Posterior cingulate gyrus (tissue), 11 donors: Measurements from ENCODE around the gene ERG.
A peak's percentile ranks its signal among the peaks of the same experiment; 100 is the strongest.

Source experiments
- DNase-seq, 10 donors: peaks; one replicate each; pipeline versions ENCODE4 v3.0.0 to v3.0.0-alpha.2; 2020 to 2021; ENCODE audit warnings: mixed read lengths in 3 of 10
- intact Hi-C: fragments of 100-400 bp; cut with DNase I; formaldehyde crosslinking; loops from one replicate; pipeline ENCODE4 v1.15.1; 2023

The ERG gene

DNA sequence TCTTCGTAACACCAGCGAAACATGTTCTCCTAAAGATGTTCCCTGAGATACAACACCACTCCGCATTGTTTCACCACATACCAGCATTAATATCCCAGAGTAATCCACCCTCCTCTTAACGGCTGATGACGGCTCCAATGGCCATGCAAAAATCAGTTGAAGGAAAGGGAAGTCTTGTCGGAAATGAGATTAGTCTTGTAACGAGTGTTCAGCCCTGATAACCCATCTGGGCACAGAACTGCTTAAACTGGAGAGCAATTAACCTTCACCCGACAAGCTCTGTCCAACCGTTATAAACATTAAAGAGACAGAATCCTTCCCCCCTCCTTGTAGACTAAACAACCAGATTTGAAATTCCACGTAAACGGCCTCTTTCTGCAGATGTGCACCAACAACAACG is 21.9 kb downstream of the ERG start:
- intact Hi-C loops = loop anchor here (10.0 kb wide), 1 partner anchor 72 kb away; no protein-coding TSS in a partner anchor
- DNase-seq = no peak

DNA sequence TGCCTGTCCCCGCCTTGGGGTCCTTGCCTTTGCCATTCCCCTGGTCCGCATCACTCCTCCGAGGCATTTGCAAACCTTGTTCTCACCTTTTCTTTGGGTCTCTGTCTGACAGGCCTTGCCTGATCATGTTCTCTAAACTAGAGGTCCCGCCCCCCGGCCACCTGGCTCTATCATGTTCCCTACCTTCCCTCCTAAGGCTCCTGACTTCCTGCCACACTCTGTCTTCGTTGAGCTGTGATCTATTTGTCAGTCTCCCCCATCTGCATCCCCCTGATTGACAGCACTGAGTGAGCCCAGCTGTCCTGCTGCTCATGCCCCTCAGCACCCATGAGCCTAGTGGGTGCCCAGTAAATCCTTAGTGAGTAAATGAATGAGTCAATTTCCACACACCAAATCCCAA is 22.8 kb downstream of the ERG start:
- intact Hi-C loops = loop anchor here (10.0 kb wide), 1 partner anchor 71 kb away; no protein-coding TSS in a partner anchor
- no peak for DNase-seq

- DNase-seq = no peak
- intact Hi-C loops = loop anchor here (10.0 kb wide), 1 partner anchor 70 kb away; no protein-coding TSS in a partner anchor
Measured at GRCh38 chr21:38474796-38475195, 23.5 kb downstream of the ERG start.

- DNase-seq = no peak
Measured at GRCh38 chr21:38474124-38474523, 24.2 kb downstream of the ERG start.

DNA sequence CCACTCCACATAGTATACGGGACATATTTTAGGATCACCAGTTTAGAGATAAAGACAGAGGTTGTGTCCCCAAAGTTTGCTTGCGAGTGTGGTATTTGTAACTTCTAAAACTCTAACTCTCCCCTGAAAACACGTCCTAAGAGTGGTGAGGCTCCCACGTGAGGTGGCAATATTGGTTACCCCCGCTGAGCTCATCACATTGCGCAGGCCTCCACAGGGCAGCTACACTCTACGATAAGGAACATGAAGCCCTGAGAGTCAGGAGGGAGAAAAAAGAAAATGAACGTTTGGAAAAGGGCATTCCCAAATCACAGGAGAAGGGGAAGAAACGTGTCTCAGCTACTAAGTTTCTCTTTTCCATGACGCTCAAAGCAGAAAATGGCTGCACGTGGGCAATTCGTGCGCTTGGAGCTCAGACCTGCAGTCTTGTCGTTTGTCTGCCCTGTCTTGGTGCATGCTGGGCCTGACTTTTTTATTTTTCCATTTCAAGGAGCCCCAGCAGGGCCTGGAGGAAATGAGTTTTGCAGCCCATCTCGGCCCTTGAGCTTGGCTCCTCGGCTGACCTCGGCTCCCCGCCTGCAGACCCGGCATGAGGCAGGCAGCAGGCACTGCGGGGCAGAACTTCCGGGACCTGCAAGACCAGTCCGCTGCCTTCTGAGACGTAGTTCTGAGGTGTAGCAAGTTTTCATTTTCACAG is 25.7 kb downstream of the ERG start:
- DNase-seq = peak in 1 of 10 donors; percentile 75
- intact Hi-C loops = loop anchor here (10.0 kb wide), 1 partner anchor 68 kb away; no protein-coding TSS in a partner anchor

More at GRCh38 chr21:38474124-38474523, 24.2 kb downstream of the ERG start:
- intact Hi-C loops = loop anchor here (10.0 kb wide), 1 partner anchor 69 kb away; no protein-coding TSS in a partner anchor

DNA sequence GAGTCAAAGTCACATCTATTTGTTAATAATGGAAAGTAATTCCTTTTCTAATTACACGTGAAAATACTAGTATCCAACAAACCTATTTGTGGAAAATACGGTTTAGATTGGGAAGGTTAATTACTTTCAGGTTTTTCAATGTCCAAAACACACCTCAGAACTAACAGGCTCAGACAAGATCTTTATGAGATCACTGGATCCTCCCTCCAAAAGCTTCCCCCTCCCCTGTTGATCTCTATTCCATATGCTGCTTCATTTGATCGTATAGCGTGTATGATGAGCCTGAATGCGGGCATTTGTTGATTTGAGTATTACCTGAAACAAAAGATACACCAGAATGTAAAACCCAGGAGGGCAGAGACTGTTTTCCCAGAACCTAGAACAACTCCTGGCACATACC is 26.5 kb downstream of the ERG start:
- DNase-seq = no peak
- intact Hi-C loops = loop anchor here (10.0 kb wide), 1 partner anchor 67 kb away; no protein-coding TSS in a partner anchor

DNA sequence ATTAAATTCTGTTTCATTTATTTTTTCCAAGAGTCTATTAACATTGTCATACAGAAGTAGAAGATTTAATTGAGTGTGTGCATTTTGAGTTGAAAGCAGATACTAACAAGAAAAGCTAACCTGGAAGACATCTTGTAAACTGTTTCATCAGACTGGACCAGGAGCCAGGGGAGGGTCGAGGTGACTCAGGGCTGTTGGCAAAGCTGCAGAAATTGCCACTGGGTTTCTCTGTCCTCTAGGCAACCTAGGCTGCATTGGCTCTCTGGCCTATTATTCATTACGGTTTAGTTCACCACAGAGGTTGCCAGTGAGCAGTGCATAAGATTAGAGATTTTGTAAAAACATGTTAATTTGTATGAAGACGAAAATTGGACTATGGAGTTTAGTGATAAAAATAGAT is 27.5 kb downstream of the ERG start:
- no peak for DNase-seq

DNA sequence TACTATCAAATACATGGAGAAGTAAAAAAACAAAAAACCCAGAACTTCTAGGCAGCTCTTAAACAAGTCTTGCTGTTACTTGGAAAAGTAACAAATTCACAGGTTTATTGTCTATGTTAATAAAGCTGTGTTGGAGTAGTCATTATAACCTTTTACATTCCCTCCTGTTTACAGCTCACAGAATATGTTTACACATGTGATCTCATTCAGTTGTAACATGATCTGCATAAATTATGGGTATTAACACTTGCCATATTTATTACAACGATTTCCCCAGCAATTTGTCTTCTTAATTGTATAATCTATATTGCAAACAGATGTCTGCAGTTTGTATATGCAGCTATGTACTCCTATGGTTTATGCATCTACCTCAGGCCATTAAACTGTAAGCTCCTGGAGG is 28.6 kb downstream of the ERG start:
- DNase-seq = no peak
- intact Hi-C loops = loop anchor here (10.0 kb wide), 1 partner anchor 65 kb away; no protein-coding TSS in a partner anchor

More for the DNA sequence above, 27.5 kb downstream of the ERG start:
- intact Hi-C loops = loop anchor here (10.0 kb wide), 1 partner anchor 66 kb away; no protein-coding TSS in a partner anchor

DNA sequence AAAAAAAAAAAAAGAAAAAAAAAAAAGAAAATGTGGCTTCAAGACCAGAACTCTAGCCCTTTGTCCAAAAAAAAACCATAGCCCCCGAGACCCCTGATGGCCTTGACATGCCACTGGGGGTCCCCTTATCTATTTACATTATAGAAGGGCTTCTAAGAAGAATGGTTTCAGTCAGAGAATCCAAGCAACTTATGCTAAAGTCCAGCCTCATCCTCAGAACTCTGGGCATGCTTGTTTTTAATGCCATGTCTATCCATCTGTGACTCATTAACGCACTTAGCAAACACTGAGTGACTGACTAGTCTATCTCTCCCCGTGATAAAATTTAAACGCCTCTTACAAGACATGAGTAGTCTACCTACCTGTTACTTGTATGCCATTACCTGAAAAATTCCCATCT is 29.3 kb downstream of the ERG start:
- intact Hi-C loops = no loop called here
- DNase-seq = no peak

- DNase-seq = no peak
- intact Hi-C loops = no loop called here
Measured at GRCh38 chr21:38467911-38468310, 30.4 kb downstream of the ERG start.

DNA sequence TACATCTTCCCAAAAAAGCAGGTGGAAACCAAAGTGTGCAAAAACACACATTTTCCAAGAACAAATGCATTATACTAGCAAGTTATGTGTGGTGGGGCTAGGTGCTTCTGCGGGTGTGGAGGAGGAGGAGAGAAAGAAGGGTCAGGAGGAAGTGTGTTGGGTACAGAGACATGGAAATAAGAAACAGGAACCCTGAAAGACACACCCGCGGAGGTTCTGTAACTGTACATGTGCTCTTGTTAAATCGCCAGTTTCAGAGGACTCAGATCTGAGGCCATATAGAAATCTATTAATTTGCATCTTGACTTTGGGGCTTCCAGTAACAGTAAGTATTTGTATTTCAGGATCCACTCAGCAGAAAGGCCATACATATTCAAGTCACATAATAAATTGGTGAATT is 30.9 kb downstream of the ERG start:
- intact Hi-C loops = no loop called here
- no peak for DNase-seq

- intact Hi-C loops = no loop called here
- peak in 1 of 10 donors; percentile 45 for DNase-seq
Measured at GRCh38 chr21:38460171-38460742, 38.0 kb downstream of the ERG start.

- no peak for DNase-seq
- intact Hi-C loops = no loop called here
Measured at GRCh38 chr21:38459490-38459889, 38.8 kb downstream of the ERG start.

GRCh38 chr21:38455403-38455802 is 42.9 kb downstream of the ERG start:
- intact Hi-C loops = no loop called here
- DNase-seq = no peak

GRCh38 chr21:38454702-38455101 is 43.6 kb downstream of the ERG start:
- intact Hi-C loops = no loop called here
- DNase-seq = no peak

DNA sequence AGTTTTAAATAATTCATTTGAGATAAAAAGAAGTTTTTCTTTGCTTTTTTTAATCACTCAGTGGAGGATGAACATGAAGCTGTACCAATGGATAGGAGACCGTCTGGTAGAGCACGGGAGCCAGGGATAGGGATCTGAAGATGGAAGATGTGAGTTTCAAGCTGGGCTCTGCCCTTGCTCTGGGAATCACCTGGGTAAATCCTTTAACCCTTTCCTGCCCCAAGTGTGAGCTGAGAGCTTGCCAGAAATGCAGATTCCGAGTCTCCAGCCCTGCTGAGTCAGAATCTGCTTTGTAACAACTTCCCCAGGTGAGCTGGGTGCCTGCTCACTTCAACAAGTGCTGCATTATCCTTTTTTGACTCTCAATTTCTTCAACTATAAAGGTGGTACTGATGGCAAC is 44.1 kb downstream of the ERG start:
- no peak for DNase-seq

GRCh38 chr21:38448671-38449385 is 49.4 kb downstream of the ERG start:
- intact Hi-C loops = no loop called here
- DNase-seq = no peak

More for the DNA sequence above, 44.1 kb downstream of the ERG start:
- intact Hi-C loops = no loop called here

- no peak for DNase-seq
- intact Hi-C loops = no loop called here
Measured at GRCh38 chr21:38447611-38448010, 50.7 kb downstream of the ERG start.

DNA sequence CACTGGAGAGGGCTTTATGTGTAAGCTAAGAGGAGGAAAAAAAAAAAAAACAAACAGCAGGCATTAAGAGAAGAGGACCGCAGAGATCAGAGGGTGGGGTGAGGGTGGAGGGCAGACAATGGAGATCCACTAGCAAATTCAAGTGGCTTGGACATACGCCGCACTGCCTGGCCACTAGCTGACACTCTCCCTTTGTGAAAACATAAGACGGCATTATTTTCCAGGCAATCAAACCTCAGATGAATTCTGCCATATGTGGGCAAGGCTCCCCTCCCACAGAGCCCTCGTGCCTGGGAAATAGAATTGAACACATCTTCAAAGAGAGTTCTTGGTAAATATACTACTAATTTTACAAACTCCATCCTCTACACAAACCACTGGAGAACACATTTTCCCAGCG is 53.6 kb downstream of the ERG start:
- DNase-seq = no peak
- intact Hi-C loops = no loop called here

GRCh38 chr21:38443110-38443509 is 55.2 kb downstream of the ERG start:
- no peak for DNase-seq
- intact Hi-C loops = no loop called here

DNA sequence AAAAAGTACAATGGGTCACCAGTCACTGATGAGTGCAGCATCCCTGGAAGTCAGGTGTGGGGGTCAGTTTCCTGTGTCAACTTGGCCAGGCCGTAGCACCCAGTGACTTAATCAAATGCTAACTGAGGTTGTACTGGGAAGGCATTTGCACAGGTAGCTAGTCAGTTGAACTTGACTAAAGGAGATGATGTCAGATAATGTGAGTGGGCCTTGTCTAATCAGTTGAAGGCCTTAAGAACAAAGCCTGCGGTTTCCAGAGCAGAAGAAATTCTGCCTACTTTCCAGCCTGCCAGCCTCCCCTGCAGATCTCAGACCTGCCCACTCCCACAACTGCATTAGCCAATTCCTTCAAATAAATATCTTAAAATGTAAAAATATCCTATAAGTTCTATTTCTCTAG is 57.1 kb downstream of the ERG start:
- intact Hi-C loops = no loop called here

More for the DNA sequence above, 57.1 kb downstream of the ERG start:
- DNase-seq = no peak
